ENCODE results near the gene HMGXB3.

Gene HMGXB3, protein sequence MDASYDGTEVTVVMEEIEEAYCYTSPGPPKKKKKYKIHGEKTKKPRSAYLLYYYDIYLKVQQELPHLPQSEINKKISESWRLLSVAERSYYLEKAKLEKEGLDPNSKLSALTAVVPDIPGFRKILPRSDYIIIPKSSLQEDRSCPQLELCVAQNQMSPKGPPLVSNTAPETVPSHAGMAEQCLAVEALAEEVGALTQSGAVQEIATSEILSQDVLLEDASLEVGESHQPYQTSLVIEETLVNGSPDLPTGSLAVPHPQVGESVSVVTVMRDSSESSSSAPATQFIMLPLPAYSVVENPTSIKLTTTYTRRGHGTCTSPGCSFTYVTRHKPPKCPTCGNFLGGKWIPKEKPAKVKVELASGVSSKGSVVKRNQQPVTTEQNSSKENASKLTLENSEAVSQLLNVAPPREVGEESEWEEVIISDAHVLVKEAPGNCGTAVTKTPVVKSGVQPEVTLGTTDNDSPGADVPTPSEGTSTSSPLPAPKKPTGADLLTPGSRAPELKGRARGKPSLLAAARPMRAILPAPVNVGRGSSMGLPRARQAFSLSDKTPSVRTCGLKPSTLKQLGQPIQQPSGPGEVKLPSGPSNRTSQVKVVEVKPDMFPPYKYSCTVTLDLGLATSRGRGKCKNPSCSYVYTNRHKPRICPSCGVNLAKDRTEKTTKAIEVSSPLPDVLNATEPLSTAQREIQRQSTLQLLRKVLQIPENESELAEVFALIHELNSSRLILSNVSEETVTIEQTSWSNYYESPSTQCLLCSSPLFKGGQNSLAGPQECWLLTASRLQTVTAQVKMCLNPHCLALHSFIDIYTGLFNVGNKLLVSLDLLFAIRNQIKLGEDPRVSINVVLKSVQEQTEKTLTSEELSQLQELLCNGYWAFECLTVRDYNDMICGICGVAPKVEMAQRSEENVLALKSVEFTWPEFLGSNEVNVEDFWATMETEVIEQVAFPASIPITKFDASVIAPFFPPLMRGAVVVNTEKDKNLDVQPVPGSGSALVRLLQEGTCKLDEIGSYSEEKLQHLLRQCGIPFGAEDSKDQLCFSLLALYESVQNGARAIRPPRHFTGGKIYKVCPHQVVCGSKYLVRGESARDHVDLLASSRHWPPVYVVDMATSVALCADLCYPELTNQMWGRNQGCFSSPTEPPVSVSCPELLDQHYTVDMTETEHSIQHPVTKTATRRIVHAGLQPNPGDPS (N-terminal part only)

DNA sequence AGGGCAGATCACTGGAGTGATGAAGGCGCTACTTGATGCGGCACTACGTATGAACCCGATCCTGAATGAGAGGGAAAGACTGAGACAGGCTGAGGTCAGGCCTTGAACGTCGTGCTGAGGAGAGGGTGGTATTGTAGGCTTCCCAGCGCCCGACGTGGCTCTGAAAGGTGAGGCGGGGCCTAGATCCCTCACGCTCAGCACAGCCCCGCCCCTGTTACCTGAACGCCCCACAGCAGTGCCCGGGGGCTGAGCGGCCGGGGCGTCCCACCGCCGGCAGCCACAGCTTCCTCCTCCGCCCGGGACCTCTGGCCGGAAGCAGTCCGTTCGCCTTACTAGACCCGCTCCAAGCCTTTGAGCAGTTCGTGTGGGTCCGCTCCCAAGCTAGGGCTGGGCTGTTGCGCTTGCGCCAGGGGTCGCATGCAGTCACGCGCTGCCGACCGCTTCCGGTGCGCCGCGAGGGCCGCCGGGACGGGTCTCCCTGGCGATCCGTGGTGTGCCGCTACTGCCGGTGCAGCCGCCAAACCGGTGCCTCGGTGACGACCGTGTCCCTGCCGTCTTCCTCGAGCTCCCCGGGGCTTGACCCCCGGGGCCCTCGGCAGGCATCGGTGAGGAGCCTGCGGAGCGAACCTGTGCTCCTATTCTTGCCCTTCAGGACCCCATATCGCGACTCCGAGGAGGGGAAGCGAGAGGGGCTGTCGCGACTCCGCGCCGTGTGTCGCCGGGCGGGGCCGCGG is at the start of gene HMGXB3, which contains the start of gene TIGD6:
HMGXB3 (plus strand) TSS at position 484 of the 734 bp plus-strand sequence. CDS start 4,114 bp downstream, outside the sequence.
TIGD6 (minus strand) TSS at position 399 of the 734 bp plus-strand sequence. CDS start 4,306 bp downstream, outside the sequence.
- DNase-seq (ENCODE audit: low read depth), result peak; percentile 87

DNA sequence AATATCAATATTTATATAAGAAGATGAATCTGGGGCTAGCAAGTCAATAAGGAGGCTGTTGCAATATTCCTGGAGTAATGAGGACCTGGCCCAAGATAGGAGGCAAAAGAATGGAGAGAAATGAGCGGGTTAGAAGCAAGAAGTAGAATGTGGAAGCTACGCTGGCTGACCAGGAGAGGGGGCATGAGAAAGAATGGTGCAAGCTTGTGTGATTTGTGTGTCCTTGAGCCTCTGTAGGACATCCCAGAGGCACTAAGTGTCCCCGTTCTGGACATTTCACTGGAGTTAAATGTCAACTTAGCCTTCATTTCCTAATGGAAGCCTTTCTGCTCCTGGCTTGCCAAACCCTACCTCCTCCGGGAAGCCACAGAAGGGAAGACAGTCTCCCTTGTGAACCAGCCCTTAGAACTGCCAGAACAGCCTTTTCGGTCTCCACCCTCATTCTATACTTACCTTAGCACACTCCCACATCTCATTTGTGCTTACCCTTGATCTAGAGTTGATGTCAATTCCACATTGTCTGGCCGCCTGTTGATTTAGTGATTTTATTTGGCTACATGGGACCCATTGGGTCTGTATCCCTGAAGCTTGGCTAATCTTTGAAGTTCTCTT is 49.3 kb upstream of the HMGXB3 start:
- DNase-seq (ENCODE audit: low read depth), result no peak

DNA sequence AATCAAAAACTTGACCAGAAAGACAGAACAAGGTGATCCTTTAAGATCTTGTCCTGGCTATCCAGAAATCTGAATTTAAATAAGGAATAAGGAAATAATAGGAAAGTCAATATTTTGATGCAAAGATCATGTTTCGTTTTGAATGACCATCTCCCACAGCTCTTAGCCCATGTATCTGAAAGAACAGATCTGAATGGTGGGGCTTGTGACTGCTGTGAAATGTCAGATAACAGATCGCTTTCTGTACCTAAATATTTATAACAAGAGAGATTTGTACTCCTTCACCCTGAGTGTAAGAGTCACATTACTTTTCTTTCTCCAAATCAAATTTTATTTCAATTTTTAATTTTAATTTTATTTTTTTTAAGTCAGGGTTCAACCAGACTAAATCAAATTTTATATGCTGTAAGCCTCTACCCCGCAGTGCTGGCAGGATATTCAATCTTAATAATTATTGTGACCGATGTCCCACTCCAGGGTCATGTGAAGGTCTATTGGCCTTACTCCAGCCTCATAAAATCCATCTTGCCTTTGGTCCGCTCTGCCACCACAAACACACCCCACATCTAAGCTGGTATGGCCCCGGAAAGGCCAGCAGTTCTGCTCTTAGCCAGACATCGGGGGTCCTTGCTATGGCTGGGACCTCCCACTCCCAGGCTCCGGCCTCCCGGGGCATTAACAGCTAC is 47.0 kb upstream of the HMGXB3 start:
- no peak for DNase-seq (ENCODE audit: low read depth)

DNA sequence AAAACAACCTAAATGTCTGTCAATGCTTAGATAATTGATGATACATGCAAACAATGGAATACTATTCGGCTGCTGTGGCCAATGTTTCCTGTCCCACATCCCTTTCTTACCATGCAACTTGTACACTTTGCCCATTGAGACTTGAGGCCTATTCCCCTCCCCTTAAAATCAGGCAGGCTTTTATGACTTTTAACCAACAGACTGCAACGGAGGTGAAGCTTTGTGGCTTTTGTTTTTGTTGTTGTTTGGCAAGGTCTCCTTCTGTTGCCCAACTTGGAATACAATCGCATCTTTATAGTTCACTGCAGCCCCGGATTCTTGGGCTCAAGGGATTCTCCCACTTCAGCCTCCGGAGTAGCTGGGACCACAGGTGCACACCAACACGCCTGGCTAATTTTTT is 45.7 kb upstream of the HMGXB3 start:
- DNase-seq (ENCODE audit: low read depth), result no peak

DNA sequence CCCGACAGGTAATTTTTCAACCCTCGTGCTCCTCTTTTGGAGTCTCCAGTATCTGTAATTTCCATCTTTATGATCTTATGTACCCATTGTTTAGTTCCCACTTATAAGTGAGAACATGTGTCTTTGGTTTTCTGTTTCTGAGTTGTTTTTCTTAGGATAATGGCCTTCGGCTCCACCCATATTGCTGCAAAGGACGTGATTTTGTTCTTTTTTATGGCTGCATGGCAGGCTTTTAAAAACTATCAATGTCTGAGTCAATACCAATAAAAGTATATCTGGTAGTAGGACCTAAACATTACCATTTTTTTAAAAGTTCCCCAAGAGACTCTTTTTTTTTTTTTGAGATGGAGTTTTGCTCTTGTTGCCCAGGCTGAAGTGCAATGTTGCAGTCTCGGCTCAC is 43.9 kb upstream of the HMGXB3 start:
- no peak for DNase-seq (ENCODE audit: low read depth)

DNA sequence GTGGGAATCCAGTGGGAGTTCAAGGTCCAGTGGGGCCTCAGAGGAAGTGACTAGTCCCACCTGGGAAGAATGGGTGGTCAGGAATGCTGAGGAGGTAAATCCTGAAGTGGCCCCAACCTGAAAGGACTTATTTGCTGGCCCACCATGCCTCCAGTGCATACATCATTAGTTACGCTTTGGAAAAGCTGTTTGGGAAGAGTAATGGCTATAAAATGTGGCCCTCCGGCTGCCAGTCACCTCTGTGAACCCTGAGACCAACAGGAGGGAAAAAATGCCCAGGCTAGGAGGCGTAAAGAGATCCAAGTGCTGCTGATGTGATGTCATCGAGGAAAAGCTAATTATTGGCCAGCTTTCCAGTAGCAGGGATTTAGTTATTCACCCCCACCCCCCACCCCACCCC is 42.7 kb upstream of the HMGXB3 start:
- DNase-seq (ENCODE audit: low read depth), result no peak

DNA sequence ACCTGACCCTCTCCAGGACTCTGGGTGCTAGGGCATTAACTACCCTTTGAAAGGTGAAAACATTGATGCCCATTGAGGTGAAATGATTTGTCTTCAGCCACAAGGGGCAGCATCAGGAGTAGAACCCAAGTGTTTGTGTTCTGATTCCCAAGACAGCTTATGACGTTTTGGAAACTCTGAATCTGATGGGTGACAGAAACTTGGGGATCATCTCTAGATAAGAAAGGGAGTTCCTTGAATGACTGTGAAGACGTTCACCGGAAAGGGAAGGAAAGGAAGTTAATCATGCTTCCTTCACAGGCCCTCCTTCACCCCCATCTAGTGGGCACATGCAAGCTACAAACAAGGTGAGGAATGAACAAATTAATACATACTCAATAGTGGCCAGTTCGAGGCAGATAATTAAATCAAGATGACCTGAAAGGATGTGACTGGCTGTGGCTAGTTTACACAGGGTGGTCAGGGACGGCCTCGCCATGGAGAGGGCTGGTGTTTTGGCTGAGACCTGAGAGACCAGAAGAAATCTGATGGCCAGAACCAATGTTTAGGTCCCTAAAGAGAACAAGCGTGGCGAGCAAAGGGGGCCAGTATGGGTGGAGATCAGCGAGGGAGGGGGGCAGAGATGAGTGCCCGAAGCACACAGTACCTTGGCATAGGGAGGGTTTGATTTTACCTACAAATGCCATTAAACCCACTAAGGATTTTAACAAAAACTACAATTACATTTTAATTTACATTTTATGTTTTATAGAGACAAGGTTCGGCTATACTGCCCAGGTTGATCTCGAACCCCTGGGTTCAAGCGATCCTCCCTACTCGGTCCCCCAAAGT is 40.9 kb upstream of the HMGXB3 start:
- DNase-seq (ENCODE audit: low read depth), result peak; percentile 57

DNA sequence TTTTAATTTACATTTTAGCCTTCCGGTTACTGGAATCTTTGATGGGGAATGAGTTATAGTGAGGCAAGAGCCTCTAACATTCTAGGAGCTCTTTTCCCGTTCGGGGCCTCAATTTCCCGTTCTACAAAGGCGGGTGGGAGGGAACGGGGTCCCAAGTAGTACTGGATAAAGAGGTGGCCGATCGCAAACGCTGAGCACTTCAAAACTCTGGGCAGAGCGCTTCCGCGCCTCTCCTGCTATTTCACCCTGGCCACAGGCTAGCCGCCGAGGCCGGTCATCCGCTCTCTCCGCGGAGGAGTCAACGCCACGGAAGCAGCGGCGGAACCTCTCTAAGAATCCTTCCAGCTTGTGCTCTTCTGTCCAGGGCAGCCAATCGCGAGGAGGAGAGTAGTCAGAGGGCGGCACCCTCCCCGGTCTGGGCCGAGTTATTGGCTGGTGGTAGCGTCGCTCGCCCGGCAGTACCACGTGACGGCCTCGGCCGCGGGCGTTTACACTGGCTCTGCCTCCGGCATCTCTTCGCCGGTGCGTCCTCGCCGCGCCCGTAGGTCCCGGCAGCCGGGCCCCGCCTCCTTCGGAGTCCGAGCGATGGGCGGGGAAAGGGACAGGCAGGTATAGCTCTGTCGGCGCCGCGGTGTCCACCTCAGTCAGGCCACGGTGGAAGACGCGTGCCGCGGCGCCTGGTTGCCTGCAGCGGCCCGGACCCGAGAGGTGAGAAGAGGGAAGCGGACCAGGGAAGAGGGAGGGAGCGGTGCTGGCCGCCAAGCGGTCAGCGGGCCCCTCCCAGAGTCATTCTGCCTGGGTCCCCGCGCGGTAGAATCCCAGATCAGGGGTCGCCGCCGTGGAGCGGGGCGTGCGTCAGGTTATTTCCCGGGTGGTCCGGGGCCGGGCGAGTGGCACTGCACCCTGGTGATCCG is 40.0 kb upstream of the HMGXB3 start, which contains the start of gene SLC26A2:
SLC26A2 (plus strand) TSS at position 487 of the 914 bp plus-strand sequence. CDS start 16,895 bp downstream, outside the sequence.
- peak; percentile 91 for DNase-seq (ENCODE audit: low read depth)

DNA sequence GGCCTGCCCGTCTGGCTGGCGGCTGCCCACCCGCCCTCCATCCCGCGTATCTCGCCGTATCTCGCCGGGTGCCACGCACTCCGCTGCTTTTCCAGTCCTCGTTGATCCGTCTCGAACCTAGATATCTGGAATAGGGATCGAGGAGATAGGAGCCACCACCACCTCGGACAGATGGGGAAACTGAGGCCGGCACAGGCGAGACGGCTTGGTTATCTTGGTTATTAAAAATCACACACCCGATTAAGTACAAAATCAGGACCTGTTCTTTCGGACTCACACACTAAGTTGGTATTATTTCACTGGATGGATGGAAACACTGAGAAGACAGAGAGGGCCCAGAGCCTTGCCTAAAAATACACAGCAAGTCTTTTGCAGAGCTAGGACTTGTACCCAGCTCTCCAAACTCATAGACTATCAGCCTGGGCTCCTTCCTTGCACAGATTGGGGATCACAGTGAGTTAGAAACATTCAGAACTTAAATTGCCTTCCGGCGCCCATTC is 39.3 kb upstream of the HMGXB3 start:
- DNase-seq (ENCODE audit: low read depth), result no peak

DNA sequence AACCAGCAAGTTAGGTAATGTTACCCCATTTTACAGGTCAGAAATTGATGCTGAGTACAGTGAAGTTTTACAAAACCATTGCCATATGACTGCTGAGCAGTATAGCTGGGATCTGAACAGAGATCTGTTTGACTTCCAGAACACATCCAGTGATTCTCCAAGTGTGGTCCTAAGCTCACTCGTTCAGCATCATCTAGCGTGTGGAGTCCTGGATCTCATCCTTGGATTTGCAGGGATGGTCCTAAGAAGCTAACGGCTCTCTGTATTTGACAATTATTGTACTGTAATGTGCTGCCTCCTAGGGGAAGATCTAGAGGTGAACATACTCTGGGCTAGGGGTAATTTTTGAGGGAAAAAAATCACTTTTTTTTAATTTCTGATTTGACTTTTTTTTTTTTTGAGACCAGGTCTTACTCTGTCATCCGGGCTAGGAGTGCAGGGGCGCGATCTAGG is 38.6 kb upstream of the HMGXB3 start:
- no peak for DNase-seq (ENCODE audit: low read depth)

DNA sequence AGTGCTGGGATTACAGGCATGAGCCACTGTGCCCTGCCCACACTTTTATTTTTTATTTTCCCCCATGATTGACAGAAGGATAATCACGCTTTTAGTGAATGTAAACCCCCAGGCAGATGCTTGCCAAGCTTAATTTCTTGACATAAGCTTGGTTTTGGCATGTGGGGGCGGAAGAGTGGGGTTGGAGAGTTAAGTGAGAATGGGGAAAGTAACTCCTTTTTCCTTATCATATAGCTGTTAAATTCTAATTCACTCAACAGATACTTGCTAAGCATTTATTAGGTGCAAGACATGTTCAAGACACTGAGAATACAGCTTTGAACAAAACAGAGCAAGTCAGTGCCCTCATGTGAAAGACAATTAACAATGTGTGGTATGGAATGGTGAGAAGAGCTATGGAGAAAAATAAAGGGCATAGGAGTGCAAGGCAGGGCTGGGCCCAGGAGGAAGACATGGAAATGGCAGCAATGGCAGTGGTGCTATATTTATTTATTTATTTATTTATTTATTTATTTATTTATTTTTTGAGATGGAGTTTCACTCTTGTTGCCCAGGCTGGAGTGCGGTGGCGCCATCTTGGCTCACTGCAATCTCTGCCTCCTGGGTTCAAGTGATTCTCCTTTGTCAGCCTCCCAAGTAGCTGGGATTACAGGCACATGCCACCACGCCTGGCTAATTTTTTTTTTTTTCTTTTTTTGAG is 37.8 kb upstream of the HMGXB3 start:
- no peak for DNase-seq (ENCODE audit: low read depth)

DNA sequence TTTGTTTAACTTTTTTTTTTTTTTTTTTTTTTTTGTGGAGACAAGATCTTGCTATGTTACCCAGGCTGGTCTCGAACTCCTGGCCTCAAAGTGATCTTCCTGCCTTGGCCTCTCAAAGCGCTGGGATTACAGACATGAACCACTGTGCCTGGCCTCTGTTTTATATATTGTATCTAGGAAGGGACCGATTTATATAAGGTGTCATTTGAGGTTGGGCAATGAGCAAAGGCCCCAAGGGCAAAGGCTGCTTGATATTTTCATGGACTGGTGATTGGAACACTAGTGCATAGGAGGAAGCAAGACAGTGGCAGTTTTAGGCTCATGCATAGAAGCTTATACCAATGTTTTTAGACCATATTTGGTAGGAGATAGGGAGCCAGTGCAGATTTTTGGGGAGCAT is 36.8 kb upstream of the HMGXB3 start:
- DNase-seq (ENCODE audit: low read depth), result no peak

DNA sequence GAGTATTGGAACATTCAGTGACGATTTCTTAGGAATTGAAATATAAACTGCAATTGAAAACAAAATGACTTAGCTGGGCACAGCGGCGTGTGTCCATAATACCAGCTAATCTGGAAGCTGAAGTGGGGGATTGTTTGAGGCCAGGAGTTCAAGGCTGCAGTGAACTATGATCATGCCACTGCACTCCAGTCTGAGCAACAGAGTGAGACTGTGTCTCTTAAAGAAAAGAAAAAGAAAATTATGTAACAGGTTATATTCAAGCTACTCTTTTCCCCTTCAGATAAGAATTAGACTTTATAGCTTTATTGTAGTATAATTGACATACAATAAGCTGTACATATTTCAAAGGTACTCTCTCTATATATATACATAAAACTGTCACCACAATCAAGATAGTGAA is 33.6 kb upstream of the HMGXB3 start:
- no peak for DNase-seq (ENCODE audit: low read depth)

DNA sequence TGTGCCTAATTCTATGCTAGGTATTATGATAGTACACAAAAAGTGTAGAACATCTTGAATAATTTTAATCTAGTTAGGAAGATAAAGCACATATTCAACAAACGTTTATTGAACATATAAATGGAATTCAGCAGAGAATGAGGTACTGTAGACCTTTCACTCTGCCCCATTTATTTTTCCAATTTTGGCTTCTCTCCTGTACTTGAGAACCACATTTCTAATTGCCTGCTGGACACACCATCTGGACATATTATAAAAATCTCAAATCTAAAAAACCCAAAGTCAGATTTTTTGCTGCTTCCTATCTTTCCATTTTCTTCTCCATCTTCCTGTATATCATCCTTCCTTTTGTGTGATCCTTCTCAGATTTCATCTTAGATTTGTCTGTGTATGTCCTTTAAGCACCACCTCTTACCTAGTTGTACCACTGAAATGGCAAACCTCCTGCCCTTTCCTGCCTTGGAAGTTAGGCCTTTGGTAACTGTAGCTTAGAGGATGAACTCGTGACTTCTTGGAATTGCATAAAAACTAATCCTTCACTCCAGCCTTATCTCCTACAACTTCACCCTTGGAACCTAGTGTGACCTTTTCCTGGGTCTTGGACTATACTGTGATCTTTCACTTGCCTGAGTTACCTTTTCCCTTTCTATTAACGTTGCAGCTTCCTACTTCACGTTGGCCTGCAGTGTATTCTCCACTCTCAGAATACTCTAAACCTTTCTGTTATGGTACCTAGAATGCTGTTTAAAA is 31.2 kb upstream of the HMGXB3 start:
- no peak for DNase-seq (ENCODE audit: low read depth)

DNA sequence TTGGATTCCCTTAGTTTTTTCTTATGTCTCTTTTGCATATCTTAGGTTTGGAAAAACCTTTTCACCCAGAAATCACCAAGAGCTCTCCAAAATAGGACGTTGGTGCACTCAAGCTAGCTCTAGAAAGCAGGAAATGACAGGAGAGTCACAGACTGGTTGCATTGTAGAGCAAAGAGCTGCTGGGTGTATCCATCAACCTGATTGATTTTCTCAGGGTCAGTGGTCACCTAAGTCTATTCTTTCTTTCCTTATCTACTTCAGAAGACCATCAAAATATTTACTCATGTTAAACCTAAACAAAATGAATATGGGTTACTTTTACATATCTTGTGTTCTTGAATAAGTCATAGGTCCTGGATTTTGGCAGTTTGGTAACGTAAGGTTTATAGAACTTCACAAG is 25.1 kb upstream of the HMGXB3 start:
- DNase-seq (ENCODE audit: low read depth), result no peak

DNA sequence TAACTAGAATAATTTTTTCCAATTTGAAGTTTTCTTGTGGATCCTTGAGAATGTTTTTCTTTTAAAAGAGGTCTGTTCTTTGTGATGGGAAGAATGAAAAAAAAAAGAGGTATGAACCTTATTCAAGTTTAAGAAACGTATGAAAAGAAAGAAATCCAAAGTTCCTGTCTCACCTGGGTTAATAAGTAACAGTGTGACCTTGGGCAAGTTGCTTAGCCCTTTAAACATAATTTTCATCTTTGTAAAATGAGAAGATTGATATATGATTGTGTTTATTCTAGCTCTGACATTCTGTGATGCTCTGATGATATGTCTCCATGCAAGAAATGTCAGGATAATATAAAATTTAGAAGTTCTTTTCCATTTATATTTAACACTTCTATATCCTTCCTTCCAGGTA is 20.6 kb upstream of the HMGXB3 start:
- no peak for DNase-seq (ENCODE audit: low read depth)

DNA sequence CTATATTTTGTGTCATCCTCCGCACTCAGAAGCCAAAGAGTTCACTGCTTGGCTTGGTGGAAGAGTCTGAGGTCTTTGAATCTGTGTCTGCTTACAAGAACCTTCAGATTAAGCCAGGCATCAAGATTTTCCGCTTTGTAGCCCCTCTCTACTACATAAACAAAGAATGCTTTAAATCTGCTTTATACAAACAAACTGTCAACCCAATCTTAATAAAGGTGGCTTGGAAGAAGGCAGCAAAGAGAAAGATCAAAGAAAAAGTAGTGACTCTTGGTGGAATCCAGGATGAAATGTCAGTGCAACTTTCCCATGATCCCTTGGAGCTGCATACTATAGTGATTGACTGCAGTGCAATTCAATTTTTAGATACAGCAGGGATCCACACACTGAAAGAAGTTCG is 19.3 kb upstream of the HMGXB3 start:
- no peak for DNase-seq (ENCODE audit: low read depth)
